HG02571 (cell line): Measurements from ENCODE around the gene ZNF454.

Source experiments
- ATAC-seq: cut with Tn5 transposase; IDR thresholded peaks from one replicate; pipeline ENCODE4 v1.9.1; 2021; ENCODE audit warnings: mild to moderate bottlenecking, moderate library complexity; ENCODE audit not compliant: unreplicated experiment

Gene ZNF454

DNA sequence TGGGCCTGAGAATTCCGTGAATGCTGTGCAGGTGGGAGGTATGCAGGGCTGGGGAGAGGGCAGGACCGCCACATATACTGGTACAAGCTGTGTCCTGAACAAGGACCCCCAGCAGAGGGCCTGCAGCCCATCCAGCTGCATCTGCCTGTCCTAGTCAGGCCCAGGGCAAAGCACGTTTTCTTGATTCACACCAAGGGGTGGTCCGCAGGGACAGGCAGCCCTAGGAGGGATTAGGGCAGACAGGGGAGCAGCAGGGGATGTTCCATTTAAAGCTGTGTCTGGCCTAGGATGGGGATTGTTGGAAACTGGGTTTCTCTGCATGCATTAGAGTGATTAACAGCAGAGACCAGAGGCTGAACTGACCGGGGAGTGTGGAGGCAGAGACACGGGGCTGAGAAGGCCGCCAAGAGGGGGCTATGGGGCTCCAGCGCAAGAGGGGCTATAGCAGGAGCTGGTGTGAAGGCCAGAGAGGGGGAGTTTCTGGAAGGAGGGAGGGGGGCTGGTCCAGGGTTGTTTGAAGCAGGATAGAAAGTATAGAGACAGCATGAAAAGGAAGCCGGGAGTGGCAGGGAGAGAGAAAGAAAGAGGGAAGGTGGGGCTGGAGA, 51.4 kb downstream of the ZNF454 start:
- no peak for ATAC-seq

DNA sequence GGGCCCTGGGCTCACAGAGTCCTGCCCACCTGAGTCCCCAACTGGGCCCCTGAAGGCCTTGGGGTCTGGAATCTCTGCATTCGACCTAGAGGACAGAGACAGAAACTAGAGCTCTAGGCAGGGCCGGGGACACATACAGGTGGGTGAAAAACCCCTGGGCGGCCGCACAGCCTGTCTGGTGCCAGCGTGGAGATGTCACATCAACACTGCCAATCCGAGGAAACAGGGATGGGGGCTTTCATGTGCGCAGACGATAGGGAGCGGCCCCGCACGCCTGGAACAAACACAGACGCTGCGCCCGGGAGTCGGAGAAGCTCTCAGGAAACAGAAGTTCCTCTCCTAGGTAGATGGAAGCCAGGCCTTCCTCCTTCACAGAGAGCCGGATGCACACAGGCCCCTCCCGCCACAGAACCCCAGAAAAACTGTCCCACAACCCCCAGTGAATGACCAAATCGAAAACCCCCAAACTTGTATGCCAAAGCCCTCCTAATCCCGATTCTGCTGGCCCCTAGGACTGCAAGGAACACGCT, 52.3 kb downstream of the ZNF454 start:
- ATAC-seq: no peak

DNA sequence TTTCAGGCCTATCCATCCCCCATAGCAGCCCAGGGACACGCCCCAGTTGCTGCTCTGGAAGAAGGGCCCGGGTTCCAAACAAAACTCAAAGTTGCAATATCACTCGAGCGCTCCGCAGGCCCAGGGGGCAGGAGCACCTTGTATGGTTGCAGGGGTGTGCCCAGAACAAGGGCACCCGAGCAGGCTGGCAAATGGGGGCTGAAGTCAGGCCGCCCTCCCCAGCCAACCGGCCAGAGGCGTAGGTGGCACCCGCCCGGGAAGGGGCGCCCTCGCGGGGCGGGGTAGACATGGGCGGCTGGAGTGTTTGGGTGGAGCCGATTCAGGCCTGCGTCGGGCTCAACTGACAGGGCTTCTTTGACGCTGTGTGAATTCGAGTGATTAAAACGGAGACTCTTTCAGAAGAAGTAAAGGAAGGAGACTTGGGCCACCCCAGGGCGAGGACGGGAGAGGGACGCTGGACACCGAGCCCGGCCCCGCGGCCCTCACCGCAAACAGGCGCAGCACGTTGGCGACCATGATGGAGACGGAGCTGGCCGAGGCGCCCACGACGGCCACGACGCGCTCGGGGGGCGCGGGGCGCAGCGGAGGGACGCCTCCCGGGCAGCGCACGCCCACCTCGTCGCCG, 53.1 kb downstream of the ZNF454 start:
- ATAC-seq: no peak

DNA sequence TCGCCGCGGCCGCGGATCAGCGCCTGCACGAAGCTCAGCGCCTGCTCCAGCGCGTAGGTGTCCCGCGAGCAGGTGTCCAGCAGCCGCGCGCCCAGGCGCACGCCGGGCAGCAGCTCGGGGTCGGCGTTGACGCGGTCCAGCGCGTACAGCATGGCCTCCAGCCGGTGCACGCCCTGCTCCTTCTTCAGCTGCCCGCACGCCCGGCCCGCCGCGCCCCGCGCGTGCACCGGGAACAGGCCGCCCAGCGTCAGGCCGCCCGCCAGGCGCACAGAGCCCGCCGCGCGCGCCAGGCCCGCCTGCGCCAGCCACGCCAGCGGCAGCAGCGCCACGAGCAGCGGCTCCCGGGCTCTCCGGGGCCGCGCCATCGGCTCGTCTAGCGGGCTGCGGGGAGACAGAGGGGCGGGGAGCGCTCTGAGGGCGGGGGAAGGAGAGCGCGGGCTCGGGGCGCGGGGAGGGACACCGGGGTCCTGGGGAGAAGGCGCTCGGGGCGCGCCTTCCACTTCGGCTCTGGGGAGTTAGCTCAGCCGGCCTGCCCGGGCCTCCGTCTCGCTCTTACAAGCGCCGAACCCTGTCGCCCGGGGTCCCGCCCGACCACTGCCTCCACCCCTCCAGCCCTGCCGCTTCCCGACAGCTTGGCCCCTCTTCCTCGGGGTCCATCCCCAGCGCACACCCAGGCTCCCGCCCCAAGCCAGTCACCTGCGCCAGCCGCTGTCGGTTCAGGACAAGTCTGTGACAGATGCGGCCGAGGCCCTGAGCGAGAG, 53.8 kb downstream of the ZNF454 start, which contains the start of gene GRM6:
GRM6 (minus strand) TSS at position 741 of the 761 bp plus-strand sequence; CDS start at position 365, 376 bp downstream.
- no peak for ATAC-seq

DNA sequence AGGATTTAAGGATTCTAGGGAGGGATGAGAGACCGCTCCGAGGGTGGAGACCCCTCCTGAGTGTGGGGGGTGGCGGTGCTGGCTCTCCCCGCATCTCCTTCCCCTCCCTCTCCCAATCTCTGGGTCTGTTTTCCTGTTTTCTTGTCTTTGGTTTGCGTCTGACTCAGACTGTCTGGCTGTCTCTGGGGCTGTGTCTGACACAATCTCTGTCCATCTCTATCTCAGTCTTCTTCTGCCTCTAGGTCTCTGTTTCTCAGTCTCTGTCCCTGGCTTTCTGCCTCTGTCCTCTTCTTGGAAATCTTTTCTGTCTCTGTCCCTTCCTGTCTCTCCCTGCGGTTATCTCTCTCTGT, 54.3 kb downstream of the ZNF454 start:
- no peak for ATAC-seq

DNA sequence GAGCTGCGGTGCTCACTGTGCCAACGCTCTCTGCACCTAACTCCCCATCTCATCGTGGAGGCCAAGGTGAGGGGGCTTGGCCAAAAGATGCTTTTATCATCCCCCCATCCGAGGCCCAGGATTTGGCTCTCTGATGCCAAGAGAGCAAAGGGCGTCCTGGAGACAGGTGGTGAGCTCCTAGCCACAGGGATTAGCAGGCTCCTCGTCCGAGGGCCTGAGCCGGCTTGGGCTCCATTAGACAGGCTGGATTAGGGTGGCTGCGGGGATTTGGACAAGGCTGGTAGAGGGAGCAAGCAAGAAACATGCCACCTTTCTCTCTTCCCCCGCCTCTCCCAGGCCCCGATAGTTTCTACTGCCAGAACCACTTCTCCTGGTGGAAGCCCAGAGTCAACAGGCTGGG, 55.2 kb downstream of the ZNF454 start:
- ATAC-seq: no peak

DNA sequence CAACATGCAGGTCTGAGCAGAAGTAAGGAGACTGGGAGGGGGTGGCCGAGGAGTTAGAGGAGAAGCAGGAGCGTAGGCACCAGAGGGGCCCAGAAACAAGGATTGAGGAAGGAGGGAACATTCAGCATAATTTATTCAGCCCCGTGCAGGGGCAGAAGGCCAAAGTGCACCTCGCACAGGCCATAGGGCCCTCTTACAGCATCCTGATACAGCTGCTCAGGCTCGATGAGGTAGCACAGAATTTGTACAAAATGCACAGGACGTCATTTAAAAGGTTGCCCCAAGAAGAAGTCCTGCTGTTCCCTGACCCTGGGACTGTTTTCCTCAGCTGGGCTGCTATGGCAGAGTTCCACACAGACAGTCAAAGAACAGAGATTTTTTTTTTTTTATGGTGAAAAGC, 56.2 kb downstream of the ZNF454 start:
- no peak for ATAC-seq

DNA sequence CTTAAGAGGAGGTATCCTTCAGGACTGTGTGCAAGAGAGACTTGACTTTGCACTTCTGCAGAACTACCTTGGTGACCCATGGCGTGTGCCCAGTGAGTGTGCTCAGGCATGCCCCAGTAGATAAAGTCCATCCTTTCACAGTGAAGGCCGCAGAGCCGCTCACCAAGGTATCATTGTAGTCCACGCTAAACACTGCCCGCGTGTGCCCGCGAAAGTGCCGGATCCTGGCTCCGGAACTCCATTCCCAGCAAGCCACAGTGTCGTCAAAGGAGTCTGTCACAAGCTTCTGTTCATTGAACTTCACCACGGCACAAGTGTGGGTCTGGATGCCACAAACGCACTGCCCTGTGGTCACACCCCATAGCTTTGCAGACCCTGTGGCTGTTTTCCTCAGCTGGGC, 57.4 kb downstream of the ZNF454 start:
- no peak for ATAC-seq

DNA sequence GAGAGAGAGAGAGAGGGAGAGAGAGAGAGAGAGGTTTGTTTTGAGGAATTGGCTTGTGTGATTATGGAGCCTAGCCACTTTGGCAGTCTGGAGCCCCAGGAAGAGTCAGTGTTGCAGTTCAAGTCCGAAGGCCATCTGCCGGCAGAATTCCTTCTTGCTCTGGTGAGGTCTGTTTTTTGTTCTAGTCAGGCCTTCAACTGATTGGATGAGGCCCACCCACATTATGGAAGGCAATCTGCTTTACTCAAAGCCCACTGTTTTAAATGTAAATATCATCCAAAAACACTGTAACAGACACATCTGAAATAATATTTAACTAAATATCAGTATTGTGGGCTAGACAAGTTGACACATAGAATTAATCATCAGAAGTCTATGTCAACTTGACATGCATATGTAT, 65.6 kb downstream of the ZNF454 start:
- ATAC-seq: no peak

DNA sequence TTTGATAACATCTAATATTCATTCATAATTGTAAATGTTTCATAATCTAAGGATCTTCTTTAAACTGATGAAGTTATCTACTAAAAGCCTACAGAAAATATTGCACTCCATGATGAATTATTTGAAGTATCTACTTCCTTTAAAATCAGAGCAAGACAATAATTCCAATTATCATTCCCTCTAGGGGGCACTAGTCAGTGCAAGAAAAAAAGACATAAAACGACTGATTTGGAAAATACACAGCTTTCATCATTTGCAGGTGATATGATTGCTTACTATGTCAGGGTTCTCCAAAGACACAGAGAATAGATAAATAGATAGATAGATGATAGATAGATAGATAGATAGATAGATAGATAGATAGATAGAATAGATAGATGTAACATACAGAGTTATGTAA, 67.7 kb downstream of the ZNF454 start:
- ATAC-seq: no peak
